ENCODE measurements around the gene KRT85. TPM values are rescaled to one million over a fixed set of nuclear protein-coding genes. Genes with fewer than 3 reads are reported as not detected.

KRT85 gene
- not detected in 2 replicates for total RNA-seq

DNA sequence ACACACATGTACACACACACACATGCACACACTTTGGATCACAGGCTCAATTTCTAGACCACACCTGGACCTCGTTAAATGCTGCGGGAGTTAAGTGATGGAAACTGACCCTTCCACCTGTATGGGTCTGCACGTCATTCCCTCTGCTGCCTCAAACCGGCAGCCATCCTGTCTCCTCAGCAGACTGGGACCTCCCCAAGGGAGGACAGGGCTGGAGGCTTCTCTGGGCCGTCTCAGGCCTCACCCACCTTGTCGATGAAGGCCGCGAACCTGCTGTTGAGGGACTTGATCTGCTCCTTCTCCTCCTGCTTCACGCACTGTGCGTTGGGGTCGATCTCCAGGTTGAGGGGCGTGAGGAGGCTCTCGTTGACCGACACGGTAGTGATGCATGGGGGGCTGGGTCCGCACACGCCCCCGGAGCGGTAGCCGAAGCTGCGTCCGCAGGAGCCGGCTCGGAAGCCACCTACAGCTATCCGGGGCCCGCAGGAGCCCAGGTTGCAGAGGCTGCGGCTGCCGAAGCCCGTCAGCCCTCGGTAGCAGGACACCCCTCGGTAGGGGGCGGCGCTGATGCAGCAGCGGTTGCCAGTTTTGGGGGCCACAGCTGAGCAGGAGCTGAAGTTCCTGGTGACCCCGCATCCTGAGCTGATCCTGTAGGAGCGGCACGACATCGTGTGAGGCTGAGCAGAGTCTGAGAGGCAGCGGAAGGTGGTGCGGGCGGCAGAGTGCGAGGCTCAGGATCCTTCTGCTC is at the start of gene KRT85:
KRT85 (minus strand) TSS at position 744 of the 748 bp plus-strand sequence; CDS start at position 668, 76 bp downstream.
- H3K4me3 ChIP-seq (ENCODE audit: low read depth, low read length), result no peak within 1 kb of the TSS
- no peak for DNase-seq (ENCODE audit: low read depth)
- TF ChIP-seq CTCF (conservative IDR thresholded peaks at IDR 0.05; ENCODE audit: low read depth, low read length), result no peak

- DNase-seq (ENCODE audit: low read depth), result no peak
- no peak for TF ChIP-seq CTCF (conservative IDR thresholded peaks at IDR 0.05; ENCODE audit: low read depth, low read length)
- H3K4me3 ChIP-seq (ENCODE audit: low read depth, low read length), result no peak overlapping the region
Observed at GRCh38 chr12:52416795-52417194, 49.5 kb upstream of the KRT85 start.

GRCh38 chr12:52415870-52416750 is 48.8 kb upstream of the KRT85 start:
- H3K4me3 ChIP-seq (ENCODE audit: low read depth, low read length), result no peak overlapping the region
- no peak for TF ChIP-seq CTCF (conservative IDR thresholded peaks at IDR 0.05; ENCODE audit: low read depth, low read length)
- no peak for DNase-seq (ENCODE audit: low read depth)

DNA sequence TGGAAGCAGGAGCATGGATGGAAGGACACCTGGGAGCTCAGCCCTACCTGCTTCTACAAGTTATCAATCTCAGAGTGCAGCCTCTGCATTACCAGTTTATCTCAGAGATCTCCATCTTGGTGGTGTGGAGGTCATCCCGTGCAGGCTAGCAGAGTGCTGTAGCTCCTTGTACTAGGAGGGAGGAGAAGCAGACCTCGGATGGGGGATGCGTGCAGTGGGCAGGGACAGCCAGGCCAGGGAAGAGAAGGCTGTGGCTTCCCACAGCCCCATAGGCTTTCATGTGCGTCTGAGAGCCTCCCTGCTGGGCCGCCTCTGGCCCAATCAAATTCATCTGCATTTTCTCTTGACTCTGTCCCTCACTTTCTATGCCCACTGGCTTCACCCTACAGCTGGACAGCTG is 47.7 kb upstream of the KRT85 start:
- DNase-seq (ENCODE audit: low read depth), result no peak
- TF ChIP-seq CTCF (conservative IDR thresholded peaks at IDR 0.05; ENCODE audit: low read depth, low read length), result no peak

DNA sequence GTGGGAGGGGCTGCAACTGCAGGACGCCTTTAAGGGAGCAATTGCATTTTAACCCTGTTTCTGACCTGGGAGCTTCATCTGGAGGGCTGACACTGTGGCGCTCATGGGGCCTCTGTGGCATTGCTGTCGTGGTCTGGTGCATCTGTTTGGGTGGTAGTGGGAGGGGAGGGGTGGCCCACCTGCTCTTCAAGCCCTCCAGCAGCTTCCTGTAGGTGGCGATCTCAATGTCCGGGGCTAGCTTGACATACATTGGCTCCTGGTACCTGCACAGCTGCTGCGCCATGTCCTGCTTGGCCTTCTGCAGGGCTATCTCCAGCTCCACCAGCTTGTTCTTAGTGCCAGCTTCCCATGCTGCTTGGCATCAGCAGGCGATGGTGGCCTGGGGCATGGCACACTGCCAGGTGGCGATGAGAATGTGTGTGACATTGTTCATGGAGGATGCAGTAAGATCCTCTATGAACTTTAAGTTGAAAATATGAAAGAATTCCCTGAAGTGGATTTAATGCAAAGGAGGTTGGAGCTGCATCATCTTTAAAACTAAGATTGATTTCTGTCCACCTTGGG is 46.6 kb upstream of the KRT85 start:
- no peak for DNase-seq (ENCODE audit: low read depth)
- TF ChIP-seq CTCF (conservative IDR thresholded peaks at IDR 0.05; ENCODE audit: low read depth, low read length), result no peak
- H3K4me3 ChIP-seq (ENCODE audit: low read depth, low read length), result no peak overlapping the region

More for the DNA sequence above, 47.7 kb upstream of the KRT85 start:
- no peak overlapping the region for H3K4me3 ChIP-seq (ENCODE audit: low read depth, low read length)

DNA sequence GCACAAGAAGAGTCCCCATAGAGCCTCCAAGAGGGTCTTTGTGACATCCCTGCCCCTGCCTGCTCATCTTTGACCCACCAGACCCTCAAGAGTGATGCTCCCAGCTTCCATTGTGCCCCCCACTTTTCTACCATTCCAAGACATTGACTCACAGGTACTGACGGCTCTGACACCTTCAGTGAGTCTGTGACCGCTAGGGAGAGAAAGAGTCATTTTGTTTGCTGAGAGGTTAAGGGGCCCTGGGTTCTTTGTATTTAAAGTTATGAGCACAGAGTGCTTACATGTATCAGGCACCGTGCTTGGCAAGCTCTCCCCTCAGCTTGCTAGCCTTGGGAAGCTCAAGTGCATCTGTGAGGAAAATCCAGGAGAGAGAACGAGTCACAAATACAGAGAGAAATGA is 45.9 kb upstream of the KRT85 start:
- TF ChIP-seq CTCF (conservative IDR thresholded peaks at IDR 0.05; ENCODE audit: low read depth, low read length), result no peak
- H3K4me3 ChIP-seq (ENCODE audit: low read depth, low read length), result no peak overlapping the region
- no peak for DNase-seq (ENCODE audit: low read depth)
